Midbrain (tissue), 1 donor: ENCODE data around the gene NRP1.

ENCODE experiments used
- DNase-seq: peaks from one replicate; lab custom pipeline; 2025; lab: John Stamatoyannopoulos, UW

NRP1 gene

DNA sequence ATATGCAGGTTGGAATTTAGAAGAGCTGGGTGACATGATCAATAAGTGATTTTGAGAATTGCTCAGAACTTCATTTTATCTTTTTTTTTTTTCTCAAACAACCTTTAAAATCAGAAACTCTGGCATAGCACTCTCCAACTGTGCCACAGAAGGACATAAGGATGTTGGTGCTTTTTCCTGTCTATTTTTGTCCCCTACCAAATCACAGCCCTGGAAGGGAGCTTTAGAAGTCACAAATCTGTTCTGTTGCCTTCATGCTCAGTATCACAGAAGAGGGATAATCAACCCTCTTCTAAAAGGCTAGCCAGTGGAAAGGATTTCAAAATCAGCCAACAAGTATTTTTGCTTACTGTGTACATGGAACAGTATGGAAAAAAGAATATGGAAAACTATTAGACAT, 14.8 kb upstream of the NRP1 start:
- no peak for DNase-seq

DNA sequence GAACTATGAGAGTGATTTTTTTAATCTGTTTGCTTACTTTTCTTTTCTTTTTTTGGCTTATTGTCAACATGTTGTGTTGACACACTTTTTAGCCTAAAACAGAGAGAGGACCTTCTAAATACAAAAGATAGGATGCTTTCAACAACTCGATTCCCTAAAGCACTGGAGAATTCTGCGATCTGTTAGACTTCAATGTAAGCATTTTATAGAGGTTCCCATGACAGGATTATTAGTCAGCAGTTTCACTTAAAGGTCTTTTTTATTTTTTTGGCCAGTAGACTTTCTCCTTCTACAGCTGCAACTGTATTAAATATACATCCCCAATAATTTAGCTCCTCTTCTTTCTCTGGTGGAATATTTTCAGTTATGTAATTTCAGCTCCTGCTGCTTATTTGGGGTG, 12.7 kb upstream of the NRP1 start:
- DNase-seq: no peak

DNA sequence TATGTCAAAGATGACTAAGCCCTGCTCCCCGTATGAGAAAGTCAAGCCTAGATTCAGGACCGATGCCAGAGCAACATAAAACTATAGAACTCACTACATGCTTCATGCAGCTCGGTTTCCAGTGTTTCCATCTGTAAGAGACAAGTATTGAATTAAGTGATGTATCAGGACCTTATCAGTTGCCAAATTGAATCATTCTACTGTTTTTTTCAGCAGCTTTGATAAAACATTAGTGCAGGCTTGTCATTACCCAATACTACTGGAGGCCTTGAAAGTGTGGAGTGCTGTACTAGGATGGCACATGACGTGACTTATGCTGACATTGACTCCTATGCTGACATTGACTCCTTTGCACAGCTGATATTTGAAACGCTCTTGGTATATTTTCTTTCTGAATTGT, 10.8 kb upstream of the NRP1 start:
- DNase-seq: no peak

GRCh38 chr10:33344676-33345075, 10.2 kb upstream of the NRP1 start:
- DNase-seq: no peak

DNA sequence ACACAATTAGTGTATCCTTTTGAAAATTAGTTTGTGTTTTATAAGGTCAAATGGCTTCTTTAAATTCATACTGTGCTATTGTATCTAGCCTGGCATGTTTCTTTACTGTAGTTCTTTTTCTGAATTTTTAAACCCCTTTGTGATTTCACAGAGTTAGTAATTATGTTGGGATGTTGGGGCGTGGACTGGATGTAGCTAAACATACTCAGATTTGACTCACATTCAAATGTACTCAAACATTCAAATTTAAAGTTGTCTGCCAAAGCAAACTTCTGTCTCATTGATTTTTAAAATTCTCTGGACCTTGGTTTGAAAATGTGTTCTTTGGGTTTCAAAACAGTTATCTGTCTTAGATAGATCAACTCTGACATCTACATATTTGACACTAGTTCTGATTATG, 7.2 kb upstream of the NRP1 start:
- no peak for DNase-seq

GRCh38 chr10:33337326-33337957, 3.0 kb upstream of the NRP1 start:
- peak; percentile 48 for DNase-seq

- DNase-seq: no peak
These were observed 2.3 kb upstream of the NRP1 start for GRCh38 chr10:33336582-33337325.

DNA sequence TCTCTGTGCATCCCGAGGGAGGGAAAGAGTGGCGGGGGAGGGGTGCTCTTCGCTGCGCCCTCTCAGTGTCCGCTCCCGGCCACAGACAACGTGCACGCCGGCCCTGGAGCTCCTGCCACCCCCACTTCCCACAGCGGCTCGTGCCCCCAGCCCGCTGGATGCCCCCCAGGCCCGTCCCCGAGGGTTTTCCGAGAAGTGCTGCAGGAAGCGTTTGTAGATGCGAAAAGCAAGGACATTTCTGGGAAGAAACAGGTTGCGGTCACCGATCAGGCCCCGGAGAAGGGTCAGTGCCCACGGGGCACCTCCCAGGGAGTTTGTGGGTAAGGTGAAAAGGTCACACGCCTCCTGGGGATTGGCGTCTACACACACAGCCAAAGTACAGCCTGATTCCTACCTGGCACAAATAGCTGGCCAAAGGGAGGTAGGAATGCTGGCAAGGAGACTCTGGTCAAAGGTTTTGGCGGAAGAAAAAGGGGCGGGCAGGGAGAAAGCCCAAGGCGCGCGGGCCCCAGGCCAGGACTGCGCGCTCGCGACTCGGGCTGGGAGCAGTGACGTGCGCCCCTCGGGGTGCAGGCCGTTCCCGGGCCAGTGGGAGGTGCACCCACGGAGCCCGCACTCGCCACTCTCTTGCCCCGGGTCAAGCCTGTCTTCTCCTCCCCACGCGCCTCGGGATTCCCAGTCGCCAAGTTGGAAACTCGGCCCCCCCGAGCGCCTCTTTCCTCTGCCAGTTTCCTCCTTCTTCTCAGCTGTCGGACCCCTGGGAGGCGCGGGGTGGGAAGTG, 1.5 kb upstream of the NRP1 start:
- DNase-seq: no peak

DNA sequence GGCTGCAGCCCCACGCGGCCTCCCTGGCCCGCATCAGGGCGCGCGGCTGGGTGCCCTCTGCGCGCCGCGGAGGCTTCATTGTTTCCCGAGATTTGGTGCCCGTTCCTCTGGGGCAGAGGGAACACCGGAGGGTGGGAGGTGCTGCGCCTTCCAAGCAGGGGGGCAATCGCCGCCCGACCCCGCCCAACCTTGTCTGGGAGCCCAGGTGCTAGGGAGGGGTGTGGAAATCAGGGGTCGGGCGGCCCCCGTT, 1.0 kb upstream of the NRP1 start:
- no peak for DNase-seq

- DNase-seq: peak; percentile 55
These were observed 511 bp upstream of the NRP1 start for GRCh38 chr10:33334805-33335550.

DNA sequence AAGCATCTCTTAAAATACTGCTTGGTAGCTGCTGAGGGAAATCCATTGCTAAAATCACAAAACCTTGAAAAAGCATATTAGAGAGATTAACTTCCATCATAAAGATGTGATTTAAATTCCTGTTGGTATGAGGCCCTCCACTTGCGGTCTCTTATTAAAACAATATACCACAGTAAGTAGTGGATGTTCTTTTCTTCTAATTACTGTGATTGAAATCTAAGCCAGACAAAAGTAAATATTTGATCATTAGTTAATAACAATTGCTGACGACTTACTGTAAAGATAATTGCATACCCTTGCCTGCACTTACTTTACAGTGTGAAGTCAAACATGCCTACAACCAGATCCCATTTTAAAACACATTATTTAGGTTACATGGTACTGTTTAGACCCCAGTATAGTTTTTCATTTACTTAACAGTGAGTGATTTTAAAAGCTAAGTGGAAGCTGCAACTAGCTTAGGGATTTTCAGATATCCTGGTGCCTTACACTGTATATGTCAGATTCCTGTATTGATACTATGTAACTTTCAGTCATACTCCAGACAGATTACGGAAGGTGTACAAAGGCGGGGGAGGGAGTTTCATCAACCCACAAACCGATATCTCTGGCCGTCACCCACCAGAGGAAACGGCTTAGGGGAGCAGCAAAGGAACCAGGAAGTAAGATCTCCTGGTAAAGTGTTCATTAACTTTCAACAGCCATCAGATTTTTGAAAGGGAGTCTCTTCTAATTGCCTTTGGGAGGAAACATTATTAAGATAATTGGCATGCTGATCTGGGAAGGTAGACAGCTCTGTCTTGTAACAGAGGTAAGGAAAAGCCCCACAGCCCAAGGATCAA, 986 bp downstream of the NRP1 start:
- no peak for DNase-seq

- no peak for DNase-seq
These were observed 2.0 kb downstream of the NRP1 start for GRCh38 chr10:33332183-33333065.

GRCh38 chr10:33331379-33331694, 3.1 kb downstream of the NRP1 start:
- no peak for DNase-seq

DNA sequence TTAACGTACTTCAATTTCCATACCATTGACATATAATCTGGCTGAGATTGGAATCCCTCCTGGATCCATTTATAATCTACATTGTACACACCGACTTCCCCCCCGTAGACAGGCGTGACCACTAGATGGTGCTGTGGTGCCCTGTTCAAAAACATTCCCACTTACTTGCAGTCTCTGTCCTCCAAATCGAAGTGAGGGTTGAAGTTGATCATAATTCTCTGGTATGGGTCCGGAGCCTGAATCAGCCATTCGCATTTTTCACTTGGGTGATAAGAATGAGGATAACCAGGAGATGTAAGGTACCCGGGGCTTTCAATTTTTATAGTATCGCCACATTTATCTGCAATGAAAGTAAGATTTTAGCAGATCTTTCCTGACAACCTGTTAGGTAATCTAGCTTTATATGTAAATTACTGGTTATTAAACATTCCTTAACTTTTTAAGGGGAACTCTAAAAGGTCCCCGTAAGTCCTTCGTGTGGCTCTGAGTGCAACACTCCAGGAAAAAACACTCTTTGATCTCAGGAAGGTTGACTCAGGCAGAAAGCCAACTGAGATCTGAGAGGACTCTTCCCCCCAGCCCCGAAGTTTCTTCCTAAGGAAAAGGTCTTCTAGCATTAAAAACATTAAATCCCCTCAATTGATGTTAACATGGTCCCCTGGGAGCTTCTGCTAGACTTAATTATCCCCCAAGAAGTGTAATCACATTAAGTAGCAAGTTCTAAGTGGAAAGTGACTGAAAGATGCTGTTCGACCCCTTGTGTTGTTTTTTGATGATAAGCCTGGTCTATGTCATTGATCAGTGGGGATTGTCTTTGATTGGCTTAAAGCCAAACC, 3.7 kb downstream of the NRP1 start:
- peak; percentile 84 for DNase-seq

DNA sequence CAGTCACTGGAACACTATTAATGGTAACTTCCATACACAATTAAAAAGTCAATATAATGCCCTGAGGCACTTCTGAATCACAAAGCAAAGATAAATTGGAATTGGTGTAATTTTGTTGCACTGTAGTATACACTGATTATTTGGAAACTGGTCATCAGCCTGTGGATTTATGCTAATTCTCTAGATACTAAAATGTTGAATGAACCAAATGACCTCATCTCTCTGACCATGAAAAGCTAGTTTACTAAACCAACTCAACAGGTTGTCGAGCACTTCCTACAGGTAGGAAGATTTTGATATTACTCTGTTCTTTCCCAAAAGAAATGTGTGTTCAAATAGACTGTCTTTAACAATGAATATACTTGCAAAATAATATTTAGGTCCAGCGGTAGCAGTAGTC, 5.3 kb downstream of the NRP1 start:
- DNase-seq: no peak

GRCh38 chr10:33328253-33328652, 6.2 kb downstream of the NRP1 start:
- DNase-seq: no peak

GRCh38 chr10:33327751-33328150, 6.7 kb downstream of the NRP1 start:
- no peak for DNase-seq

DNA sequence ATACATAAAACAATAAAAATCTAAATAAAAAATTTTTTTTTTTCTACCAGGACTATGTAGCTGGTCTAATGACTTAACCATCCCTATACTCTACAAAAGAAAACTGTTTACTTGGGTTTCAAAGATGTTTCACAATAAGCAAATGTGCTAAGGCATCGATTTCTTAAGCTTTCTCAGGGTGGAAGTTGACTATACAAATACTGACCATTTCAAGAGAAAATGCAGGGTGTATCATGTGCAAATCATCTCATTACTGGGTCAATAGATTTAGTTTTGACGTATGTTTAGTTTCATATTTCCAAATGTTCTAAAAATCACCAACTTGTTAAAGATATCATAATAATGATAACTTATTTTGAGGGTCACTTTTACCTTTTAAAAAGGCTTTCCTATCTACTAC, 7.5 kb downstream of the NRP1 start:
- no peak for DNase-seq

DNA sequence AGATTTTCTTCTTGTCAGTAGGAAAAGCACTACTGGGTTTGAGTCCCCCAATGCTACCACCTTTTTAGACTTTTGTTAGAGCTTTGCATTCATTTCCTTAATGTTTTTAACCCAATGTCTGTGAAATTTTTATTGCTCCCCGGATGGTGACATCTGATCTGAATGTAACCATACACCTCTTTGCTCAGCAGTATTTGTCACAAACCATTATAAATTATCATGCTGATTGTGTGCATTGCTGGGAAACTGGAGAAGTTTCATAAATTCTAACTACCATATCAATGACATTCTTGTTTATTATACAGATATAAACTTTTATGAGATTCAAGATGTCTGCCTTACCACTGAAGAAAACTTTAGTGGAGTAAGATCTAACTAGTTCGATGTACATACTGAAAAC, 8.5 kb downstream of the NRP1 start:
- no peak for DNase-seq

DNA sequence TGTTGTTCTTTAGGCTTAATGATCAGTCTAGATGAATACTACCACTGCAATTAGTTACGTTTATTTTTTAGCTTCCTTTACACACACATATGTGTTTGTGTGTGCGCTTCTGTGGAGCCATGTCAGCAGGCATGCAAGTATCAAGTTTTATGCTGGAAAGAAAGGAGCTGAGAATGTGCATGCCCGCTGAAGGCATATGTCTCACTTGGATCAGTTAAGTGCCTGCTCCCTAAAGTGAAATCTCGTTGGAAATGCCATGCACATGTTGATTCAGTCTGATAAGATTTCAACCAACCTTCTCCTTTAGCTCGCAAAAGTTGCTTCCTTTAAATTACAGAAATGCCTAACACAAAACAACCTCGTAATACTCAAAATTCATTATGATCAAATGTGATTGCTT, 10.7 kb downstream of the NRP1 start:
- DNase-seq: no peak
